ENCODE data around the gene TOLLIP.

TOLLIP gene

DNA sequence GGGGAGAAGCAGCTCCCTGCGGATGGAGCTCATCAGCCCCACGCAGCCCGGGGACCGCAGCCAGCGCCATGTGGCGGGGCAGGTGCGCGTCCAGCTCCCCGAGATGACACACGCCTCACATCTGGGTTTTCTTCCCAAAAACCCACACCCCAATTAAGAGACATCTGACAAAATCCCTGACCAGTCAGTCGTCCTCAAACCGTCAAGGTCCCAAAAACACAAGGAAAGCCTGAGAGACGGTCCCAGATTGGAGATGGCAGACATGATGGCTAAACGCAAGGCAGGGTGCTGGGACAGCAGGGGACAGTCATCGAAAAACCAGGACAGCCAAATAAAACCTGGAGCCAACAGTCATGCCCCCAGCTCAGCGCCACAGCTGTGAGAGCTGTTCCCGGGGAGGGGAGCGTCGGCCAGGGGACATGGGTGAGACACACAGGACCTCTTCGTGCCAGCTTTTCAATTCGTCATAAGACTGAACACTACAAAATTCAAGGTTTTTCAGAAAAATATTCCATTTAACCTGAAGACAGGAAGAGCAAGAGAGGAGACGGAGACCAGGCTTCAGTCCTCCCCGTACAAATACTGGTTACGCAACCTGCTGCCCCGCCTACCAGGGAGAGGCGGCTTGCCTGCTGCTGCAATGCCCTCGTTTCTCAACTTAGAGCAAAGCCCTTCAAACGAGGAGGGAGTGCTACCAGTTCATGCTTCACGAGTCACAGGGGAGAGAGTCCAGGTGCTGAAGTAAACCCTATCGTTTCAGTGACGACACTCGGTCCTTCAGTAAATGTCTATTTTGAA, 10.5 kb downstream of the TOLLIP start:
- no peak for DNase-seq (ENCODE audit: low spot score)

DNA sequence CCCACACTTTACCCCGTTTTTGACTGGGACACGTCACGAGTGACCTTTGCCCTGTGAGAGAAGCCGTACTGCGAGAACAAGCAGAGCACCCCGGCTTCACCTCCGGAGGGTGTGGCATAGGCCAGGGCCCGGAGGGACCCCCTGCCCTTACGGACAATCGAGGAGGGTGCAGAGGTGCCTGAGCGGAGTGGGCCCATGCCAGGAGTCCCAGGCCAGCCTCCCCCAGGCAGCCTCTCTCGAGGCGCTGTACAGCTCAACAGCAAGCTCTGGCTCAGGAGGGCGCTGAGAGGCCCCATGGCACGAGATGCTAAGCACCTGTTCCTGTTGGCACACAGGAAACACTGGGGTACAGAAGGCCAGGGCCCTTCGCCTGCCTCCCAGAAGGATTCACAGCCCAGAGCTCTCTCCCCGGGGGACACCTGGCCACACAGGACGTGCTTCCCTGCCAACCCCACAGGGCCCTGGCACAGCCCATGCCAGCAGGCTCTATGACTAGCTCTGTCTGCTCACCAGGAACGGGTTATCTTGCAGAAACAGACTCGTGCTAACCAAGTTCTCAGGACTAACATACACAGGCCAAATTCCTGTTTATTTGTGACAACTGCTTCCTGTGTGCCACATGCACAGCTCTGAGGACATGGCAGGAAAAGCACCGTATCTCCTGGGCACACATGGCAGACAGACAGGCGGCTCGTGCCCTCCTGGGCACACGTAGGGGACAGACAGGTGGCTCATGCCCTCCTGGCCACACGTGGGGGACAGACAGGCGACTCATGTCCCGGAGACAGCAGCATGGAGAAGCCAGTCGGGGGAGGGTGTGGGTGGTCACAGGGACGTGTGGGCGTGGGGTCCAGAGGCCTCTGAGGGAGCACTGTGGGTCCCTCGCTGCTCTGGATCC, 11.6 kb downstream of the TOLLIP start:
- no peak for DNase-seq (ENCODE audit: low spot score)

DNA sequence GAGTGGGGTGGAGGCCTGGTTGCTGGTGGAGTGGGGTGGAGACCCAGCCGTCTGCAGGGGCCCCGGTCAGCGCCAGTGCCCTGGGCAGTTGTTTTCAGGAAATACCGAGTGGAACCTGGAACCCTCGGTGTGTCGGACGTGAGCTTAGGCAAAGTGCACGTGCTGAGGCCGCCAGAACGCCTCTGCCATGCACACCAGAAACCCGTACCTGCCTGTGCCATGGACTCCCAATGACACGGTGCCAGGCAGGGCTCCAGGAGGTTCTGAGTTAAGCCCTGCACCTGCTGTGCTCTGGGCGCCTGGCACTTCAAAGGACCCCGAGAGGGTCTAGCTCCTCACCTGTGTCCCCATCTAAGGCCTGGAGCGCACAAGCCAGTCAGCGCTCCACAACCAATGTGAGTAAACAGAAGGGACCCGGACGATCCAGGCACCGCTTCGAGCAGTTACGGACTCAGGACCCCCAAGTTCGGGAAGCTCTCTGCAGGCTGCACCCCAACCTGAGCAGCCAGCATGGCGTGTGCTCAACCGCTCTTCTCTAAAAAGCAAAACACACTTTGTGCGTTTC, 12.3 kb downstream of the TOLLIP start:
- DNase-seq (ENCODE audit: low spot score) = no peak

DNA sequence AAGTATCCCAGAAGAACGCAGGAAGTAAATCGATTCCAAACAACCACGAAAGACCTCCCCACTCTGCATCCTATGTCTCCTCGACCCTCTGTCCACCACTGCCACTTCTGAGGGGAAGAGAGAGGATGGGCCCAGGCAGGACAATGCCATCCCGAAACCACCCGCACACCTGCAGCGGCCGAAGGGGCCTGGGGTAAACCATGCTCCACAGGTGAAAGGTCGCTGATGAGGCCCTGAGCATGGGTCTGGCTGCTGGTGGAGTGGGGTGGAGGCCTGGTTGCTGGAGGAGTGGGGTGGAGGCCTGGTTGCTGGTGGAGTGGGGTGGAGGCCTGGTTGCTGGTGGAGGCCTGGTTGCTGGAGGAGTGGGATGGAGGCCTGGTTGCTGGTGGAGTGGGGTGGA, 13.1 kb downstream of the TOLLIP start:
- no peak for DNase-seq (ENCODE audit: low spot score)

DNA sequence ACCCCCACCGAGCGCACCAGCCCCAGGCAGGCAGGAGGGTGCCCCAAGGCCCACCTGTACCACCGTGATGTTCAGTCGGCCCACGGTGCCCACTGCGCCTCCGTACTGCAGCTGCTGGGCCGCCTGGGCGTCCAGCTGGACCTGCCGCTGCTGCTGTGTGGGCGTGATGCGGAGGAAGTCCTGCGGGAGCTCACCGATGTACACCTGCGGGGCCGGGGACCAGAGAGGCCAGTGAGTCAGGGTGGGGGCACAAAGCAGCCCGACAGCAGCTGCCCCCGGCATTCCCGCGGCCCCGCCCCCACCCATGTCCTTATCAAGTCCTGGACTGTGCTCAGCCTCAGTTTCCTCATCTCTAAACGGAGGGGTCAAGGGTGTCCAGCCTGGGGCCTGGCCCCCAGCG, 13.8 kb downstream of the TOLLIP start:
- no peak for DNase-seq (ENCODE audit: low spot score)

DNA sequence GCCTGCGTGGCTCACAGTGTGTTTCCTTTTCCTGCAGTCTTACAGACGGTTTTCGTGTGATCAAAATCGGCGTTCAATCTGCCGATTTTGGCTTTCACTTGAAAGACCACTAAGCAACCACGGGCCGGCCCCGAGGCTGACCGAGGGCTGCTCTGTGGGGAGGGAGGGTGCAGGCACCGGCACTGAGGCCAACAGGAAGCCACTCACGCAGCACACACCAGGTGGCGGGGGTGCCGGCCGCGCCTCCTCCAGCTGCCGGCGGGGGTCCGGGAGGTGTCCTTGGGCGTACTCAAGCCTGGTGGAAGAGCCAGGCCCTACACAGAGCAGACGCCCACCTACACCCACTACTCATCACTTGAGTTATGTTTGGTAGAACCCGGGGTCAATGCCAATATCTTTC, 14.3 kb downstream of the TOLLIP start:
- no peak for DNase-seq (ENCODE audit: low spot score)

DNA sequence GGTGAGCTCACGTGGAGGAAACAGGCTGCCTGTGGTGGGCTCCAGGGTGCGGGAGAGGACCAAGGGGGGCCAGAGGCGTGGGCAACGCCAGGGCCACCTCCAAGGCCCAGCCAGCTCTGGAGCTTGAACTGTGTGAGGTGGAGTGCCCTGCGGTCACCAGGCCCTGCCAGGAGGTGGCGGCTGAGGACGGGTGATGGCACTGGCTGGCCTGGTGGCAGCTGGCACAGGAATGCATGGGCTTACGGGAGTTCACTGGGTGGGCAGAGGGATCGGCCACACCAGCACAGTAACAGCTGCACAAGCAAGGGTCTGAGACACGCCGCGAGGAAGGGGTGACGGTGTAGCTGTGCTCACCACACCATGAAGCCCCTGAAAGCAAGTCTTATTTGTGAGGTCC, 15.8 kb downstream of the TOLLIP start:
- no peak for DNase-seq (ENCODE audit: low spot score)

DNA sequence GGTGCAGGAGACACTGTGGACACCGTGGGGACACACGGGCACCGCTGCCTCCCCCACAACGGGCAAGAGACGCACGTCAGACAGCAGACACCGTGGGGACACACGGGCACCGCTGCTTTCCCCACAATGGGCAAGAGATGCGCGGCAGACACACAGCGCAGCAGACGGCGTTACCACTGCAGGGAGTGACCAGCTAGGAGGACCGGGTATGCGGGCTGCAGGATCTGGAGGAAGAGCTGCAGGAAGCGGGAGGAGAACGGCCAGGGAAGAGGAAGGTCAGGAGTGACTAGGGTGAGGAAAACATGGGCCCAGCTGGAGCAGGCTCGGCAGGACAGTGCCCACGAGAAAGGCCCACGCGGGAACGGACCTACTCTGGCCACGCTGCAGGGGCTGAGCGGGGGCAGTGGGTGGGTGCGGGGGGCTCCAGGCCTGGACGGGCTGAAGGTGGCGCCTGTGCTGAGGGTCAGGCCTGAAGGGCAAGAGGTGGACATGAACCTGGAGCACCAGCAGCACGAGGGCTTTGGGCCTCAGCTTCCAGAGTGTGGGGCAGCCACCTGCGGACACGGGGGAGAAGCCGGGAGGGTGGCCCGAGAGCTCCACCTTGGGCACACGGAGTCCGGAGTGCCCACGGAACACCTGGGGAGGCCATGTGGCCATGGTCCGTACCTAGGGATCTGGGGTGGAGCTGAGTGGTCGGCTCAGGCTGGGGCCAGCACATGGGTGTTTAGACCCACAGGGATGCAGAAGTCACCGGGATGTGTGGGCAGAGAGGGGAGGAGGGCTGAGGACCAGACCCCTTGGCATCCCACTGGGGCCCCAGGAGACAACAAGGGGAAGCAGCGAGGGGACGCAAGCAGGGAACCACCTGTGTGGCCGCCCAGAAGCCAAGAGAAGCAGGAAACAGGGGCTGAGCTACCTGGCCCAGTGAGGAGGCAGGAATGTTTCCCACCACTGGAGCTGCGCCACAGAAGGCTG, 16.5 kb downstream of the TOLLIP start:
- no peak for DNase-seq (ENCODE audit: low spot score)

DNA sequence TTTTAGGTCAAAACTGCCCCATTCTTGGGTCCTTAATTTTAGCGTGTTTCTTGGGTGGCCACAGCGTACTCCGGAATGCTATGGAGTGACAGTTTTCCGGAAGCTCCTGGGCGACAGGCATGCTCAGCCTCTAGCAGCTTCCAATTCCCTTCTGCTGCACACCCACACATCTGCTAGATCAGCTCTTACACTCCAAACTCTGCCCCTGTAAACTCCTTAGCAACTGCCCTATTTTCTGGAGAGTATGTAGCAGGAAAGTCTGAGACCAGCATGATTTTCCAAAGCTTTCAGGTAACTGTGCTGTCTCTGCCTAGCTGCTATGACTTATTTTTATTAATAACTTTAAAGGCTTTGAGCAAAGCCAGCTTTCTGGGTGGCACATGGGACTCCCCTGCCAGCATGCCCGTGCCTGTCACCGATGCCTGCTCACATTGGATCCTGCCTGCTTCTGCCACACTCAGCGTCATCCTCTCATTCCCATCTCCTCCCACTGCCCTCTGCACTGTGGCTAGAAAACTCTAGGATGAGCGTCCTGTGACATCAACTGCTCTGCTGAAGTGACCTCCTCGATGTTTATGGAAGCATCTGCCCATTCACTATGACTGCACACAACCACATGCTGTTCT, 17.3 kb downstream of the TOLLIP start:
- no peak for DNase-seq (ENCODE audit: low spot score)

DNA sequence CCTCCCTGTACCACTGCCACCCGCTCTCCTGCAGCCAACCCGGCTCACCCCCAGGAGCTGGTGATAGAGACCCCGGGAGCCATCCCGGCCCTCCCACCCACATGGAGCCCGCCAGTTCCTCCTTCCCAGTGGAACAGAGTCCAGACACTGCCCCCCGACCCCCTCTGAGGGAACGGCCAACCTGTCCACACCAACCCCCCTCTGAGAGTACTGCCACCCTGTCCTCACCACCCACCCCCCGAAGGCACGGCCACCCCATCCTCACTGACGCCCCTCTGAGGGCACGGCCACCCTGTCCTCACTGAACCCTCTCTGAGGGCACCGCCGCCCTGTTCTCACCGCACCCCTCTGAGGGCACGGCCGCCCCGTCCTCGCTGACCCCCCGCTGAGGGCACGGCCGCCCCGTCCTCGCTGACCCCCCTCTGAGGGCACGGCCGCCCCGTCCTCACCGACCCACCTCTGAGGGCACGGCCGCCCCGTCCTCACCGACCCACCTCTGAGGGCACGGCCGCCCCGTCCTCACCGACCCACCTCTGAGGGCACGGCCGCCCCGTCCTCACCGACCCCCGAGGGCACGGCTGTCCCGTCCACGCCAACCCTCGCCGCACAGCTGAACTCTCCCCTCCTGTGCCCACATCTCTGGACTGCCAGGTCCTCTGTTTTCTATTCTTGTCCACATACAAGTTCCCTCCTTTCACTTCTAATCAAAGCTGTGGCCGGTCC, 18.0 kb downstream of the TOLLIP start:
- DNase-seq (ENCODE audit: low spot score) = no peak

DNA sequence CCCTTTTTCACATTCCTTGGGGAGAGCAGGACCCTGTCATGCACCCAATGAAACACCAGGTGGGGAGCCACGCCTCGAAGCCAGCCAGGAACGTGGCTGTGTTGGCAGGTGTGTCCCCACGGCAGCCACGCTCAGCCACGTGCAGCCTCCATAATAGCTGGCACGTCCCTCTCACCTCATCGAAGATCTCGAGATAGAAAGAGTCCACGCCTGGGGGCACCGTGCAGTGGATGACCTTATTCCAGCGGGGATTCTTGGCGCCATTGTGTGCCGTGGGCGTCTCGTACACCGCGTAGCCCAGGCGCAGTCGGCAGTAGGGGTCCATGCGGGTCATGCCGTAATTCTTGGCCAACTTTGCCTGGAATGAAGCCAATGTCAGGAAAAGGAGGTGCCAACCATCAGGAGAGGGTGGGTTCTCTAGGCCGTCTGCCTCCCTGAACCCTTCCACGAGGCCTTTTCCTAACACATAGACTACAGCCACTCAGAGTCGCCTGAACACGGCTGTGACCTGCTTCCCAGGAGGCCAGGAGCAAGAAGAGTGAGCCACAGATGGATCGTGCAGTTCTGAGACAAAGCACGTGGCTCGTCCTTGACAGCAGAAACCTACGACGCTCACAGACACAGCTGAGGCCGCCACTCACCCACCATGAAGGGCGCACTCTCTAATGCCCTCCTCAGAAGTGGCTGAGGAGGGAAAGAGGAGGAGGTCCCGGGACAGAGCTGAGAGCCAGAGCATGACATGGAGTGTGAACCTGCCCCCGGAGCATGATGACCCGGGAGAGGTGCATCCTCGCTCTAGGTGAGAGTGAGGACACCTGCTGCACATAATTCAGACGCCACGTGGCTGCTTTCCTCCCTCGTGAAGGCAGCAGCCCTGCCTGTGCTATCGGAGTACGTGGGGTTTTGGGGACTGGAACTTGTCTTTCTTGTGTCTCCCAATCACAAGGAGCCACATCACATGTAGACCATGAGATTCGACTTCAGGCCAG, 19.1 kb downstream of the TOLLIP start:
- no peak for DNase-seq (ENCODE audit: low spot score)

DNA sequence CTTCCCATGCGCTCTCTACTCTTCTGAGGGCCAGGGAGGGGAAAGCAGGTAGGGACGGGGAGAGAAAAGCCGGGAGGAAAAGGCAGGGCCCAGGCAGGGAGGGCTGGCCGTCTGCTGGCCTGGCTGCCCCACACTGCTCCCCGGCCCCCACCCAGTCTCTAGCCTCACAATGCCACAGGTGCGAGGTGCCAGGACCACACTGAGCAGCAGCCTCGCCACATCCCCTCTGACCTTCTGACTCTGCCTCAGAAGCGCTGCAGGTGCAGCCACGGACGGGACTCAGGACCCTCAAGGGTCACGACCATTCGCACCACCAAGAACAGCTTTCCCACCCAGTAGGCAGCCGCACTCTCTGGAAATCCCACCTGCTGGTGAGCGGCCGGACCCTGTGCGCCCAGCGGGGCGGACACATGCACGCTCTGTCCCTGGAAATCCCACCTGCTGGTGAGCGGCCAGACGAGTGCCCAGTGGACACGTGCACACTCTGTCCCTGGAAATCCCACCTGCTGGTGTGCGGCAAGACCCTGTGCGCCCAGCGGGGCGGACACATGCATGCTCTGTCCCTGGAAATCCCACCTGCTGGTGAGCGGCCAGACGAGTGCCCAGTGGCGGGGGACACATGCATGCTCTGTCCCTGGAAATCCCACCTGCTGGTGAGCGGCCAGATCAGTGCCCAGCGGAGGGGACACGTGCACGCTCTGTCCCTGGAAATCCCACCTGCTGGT, 20.1 kb downstream of the TOLLIP start:
- DNase-seq (ENCODE audit: low spot score) = no peak

DNA sequence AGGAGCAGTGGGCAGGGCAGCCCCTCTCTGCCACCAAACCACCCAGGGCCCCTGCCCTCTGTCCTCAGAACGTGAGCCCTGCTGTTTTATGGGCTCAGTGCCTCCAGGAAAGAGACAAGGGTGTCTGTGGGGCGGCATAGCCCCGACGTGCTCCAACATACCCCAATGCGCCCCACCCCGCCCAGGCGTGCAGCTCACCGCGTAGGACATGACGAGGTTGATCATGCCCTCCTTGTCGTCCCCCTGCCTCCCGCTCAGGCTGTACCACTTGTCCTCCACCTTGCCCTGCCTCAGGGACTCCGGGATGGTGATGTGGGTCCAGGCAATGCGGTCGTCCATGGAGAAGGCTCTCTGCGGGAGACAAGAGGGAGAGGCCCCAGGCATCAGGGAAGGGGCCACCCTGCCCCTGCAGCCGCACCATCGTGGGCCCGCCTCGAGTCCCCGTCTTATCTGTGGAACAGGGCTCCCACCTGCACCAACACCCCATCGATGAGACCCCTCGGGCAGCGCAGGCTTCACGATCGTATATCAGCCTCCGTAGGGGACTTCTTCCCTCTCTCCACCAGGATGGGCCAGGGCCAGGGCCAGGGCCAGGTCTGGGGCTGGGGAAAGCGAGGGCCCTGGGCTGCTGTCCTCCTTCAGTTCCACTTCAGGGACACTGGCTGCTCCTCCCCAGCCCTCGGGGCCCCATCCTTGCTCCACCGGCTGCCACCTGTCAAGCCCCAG, 20.8 kb downstream of the TOLLIP start:
- no peak for DNase-seq (ENCODE audit: low spot score)

DNA sequence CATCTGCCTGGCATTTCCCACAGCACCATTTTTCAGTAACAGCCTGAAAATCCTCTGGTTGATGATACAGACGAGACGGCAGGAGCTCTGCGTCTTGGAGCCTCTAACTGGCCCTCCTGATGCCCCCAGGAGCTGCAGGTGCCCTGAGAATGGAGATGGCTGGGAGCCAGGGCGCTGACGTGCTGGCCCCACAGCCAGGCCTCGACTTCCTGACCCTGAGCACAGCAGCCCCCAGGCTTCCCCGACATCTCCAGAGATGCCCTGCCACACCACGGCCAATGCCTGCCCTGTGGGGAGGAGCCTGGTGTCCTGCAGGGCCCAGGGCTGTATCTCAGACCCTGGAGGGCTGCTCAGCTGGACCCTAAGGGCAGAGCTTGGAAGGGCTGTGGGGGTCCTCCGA, 21.5 kb downstream of the TOLLIP start:
- DNase-seq (ENCODE audit: low spot score) = no peak

DNA sequence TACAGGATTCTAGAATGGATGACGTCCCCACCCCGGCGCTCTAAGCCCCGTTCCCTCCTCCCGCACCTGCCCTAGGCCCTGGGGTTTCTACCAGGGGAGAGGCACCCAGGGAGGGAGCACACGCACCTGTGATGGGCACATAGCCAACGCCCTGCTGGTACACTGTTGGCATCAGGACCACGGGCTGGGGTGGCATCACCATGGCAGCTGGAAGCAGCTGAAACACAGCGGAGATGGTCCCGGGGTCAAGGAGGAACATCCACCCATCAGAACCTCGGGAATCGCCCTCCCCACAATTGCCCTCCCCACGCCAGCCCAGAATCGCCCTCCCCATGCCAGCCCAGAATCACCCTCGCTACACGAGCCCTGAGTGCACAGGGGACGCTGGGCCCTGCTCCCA, 23.6 kb downstream of the TOLLIP start:
- DNase-seq (ENCODE audit: low spot score) = no peak

DNA sequence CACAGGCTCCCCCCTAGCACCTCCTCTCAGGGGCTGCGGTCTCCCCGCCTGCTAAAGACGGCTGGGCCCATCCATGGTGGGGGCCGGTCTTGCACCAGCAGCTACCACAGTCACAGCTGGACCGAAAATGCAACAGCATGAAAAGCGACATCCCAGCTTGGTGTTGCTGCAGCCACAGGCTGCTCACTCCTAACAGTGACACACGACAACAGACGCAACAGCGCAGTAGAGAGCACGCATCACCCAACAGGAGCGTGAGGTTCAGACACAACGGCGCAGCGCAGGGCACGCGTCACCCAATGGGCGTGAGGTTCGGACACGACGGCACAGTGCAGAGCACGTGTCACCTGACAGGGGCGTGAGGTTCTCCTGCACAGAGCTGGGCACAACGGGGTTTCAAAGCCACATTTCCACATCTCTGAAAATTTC, 24.1 kb downstream of the TOLLIP start:
- no peak for DNase-seq (ENCODE audit: low spot score)

DNA sequence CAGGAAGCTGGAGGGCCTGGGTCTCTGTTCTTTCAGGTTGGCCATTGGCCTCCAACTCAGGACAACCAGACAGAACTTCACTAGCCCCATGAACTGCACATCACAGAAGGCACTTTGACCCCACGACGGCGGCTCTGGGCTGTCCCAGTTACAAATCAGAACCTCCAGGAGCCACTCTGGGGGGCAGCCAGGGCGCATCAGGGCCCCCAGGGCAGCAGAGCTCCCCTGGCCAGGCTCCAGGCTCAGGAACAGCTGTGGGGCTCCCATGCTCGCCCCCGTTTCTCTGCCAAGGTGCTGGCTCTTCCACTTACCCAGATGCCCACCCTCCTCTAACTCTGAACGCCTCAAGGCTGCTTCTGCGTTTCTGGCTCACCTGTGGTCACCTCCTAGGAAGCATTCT, 25.5 kb downstream of the TOLLIP start:
- no peak for DNase-seq (ENCODE audit: low spot score)

DNA sequence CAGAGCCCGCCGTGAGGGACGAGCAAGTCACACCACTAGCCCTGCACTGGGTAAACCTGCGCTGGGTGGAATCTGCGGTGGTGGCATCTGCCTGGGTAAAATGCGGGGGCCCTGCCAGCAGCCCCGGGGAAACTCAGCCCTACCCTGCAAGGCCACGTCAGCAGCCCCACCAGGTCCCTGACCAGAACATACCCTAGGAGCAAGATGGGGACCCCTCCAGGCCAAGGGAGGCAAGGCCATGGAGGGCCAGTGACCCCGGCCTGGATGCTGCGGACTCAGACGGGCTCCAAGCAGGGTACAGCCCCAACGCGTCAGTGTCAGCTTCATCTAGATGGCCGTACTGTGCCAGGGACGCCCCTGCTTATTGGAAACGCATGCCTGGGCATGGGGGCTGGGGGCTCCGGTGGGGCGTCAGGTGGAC, 26.3 kb downstream of the TOLLIP start:
- no peak for DNase-seq (ENCODE audit: low spot score)

Data from pons (tissue), 1 donor.